ENCODE measurements around the gene ELF2.
"Not testable (repeated sequence)": the region's sequence is repeated elsewhere in the genome, so short reads cannot be mapped to it uniquely, and the experiment has no call there.

The ELF2 gene

DNA sequence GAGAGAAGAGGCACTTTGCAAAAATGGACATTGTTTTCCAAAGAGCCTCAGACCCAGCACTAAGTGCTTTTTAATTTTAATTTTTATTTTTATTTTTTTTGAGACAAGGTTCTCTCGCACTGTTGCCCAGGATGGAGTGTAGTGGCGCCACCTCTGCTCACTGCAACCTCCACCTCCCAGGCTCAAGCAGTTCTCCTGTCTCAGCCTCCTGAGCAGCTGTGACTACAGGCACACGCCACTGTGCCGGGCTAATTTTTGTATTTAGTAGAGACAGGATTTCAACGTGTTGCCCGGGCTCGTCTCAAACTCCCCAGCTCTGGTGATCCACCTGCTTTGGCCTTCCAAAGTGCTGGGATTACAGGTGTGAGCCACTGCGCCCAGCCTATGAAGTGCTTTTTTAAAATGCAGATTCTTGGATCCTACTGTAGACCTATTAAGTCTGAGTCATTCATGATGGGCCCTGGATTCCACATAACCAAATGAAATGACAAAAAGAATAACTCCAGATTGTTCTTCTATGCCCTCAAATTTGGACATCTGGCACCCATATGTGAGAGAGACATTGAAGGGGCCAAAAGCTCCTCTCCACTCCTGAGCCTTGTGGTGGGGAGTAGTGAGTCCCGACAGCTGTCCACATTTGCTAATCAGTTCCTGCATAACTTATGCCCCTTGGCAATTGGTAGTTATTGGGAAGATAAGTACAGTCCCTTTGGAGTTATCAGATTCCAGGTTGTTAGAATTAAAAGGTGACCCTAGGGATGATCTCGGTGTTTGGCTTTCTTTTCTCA is 157.9 kb downstream of the ELF2 start:
- peak; percentile 82 for DNase-seq (ENCODE audit: low spot score)

DNA sequence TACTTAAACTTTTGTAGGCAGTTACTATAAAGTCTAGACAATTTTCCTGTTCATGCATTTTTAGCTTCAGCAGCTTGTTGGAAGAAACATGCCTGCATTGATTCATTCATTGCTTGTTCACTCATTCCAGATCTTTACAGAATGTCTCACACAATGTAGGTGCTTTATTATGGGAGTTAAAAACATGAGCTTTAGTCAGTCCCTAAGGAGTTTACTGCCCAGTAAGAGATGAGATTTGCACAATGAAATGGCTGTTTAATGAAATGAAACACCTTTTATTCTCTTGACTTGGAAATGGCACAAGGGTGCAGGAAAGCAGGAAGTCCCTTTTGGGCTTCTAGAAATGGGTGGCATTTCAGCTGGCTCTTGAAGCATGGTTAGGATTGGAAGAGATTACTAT is 158.5 kb downstream of the ELF2 start:
- DNase-seq (ENCODE audit: low spot score) = no peak

DNA sequence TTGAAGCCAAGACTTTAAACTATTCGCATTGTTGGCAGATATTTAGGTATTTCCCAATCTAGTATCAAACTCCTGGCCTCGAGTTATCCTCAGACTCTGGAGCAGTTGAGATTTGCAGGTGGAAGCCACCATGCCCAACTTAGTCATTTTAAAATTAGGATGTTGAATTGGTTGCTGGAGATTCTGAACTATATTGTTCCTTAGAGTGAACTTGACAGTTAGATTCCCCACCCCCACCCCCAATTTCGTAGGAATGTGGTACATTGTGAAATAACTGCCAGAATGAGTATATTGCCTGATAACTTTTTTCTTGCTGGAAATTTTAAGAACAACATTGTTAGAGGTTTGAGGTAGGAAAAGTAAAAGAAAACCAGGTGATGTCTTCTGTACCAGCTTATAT is 159.2 kb downstream of the ELF2 start:
- peak; percentile 19 for DNase-seq (ENCODE audit: low spot score)

DNA sequence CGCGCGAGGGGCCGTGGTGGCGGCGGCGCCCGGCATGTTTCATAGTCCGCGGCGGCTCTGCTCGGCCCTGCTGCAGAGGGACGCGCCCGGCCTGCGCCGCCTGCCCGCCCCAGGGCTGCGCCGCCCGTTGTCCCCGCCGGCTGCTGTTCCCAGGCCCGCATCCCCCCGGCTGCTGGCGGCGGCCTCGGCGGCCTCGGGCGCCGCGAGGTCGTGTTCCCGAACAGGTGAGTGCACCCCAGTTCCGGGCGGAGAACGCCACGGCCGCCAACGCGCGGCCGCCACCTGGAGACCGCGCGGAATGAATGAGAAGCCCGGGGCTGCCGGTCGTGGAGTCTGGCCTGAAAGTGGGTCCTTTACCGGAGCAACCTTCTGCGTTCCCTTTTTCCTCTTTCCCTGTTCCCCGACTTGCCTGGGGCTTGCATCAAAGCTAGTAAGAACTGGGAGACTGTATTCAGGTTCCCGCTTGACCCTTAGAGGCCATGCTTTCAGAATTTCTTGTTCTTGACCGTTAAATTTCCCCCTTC is 161.0 kb downstream of the ELF2 start:
- DNase-seq (ENCODE audit: low spot score) = no peak

DNA sequence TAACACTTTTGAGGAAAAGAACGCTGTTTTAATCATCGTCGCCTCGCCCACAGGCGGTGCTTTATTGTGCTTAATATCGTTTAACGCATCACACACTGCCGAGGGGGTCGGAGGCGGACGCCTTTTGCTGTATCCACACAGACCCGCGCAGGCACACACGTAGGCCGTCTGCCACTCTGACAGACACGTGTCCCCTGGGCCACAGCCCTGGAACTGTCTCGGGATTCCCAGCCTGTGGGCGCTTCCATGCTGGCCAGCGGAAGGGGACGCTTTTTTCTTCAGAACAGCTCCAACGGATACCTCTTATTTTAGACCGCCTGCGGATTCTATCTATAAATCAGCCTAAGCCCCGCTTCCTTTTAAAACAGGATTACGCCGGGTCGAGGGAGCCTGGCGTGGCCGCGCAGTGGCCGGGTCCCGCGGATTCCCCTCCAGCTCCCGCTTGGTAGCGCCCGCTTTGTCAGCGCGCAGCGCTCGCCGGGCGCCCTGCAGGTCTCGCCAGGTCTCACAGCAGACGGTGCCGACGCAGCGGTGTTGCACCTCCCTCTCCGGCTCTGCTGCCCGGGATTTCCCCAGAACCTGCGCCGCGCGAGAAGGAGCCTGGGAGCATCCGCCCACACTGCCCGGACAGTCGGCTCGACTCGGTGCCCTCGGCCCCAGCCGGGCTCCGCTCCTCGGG is 161.6 kb downstream of the ELF2 start, which contains the start of gene NOCT:
Gene NOCT (plus strand): TSS at position 513 of the 679 bp plus-strand sequence. CDS start 201 bp downstream, outside the sequence.
- peak; percentile 93 for DNase-seq (ENCODE audit: low spot score)

DNA sequence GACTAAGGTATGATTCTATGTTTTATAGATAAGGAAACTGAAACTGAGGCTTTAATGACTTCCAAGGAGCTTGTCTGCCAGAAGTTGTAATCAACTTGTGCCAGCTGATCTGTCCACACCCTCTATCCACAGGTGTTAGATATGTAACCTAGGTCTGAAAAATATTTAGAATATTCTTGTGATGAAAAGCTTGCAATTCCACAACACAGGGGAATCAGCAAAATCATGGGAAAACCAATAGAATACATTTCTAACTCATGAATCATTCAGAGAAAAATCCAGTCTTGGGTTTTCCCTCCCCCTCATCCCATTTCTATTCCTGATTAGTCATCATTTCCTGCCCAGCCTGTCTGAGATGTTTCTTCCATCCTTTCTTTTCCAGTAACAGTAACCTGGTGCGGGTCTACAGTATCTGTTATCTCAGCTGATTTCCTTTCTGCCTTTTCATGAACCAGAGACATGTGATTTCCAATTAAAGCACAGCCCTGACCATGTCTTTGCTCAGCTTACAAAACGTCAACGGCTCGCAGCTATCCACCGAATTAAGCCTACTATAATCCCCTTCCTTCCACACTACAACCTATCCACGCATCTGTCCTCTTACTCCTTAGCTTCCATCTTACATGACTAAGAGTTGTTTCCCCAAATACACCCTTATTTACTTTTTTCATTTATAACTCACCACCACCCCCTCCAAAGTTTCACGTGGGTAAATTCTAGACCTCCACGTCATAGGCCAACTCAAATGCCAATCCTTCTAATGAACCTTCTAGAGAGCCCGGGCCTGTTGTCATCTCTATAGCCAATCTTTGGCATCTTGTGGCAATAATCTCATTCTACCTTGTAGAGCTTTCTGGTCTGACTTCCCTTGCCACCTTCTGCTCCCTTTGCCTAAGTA is 162.4 kb downstream of the ELF2 start:
- peak; percentile 87 for DNase-seq (ENCODE audit: low spot score)

DNA sequence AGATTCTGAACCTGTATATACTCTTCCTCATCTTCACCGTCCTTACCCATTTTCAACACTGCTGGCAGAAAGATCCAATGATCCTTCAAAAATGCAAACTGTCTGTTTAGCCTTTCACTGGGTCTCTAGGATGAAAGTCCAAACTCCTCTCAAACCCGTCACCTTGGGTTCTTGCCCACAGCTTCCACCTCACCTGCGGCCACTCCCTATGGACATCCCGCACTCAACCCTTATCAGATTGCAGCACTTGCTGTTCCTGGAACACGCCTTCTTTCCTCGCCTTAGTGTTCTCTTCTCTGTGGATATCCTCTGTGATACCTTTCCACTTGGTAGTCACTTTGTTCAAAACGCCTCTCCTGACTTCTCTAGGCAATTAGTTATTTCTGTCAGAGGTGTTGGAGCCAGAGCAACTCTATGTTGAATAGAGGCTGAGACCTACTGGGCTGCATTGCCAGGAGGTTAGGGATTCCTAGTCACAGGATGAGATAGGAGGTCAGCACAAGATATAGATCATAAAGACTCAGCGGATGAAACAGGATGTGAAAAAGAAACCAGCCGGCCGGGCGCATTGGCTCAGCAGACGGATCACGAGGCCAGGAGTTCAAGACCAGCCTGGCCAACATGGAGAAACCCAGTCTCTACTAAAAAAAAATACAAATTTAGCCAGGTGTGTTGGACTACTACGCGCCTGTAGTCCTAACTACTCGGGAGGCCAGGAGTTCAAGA is 165.6 kb downstream of the ELF2 start:
- DNase-seq (ENCODE audit: low spot score) = no peak

DNA sequence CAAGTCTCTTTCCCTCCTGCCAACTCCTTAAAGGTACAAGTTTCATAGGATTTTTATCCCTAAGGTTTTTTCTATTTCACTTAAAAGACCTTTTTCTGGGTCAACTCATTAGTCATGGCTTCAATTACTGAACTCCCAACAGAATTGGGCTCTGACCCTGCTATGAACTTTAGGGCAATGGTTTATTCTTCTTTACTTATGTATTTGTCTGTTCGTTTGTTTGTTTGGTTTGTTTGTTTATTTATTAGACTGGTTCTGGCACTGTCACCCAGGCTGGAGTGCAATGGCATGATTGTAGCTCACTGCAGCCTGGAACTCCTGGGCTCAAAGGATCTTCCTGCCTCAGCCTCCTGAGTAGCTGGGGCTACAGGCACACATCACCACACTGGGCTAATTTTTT is 167.3 kb downstream of the ELF2 start:
- no peak for DNase-seq (ENCODE audit: low spot score)

DNA sequence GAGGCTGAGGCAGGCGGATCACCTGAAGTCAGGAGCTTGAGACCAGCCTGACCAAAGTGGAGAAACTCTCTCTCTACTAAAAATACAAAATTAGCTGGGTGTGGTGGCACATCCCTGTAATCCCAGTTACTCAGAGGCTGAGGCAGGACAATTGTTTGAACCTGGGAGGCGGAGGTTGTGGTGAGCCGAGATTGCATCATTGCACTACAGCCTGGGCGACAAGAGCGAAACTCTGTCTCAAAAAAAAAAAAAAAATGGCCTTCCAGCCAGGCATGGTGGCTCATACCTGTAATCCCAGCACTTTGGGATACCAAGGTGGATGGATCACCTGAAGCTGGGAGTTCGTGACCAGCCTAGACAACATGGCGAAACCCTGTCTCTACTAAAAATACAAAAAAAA is 168.7 kb downstream of the ELF2 start:
- DNase-seq (ENCODE audit: low spot score) = not testable (repeated sequence)

DNA sequence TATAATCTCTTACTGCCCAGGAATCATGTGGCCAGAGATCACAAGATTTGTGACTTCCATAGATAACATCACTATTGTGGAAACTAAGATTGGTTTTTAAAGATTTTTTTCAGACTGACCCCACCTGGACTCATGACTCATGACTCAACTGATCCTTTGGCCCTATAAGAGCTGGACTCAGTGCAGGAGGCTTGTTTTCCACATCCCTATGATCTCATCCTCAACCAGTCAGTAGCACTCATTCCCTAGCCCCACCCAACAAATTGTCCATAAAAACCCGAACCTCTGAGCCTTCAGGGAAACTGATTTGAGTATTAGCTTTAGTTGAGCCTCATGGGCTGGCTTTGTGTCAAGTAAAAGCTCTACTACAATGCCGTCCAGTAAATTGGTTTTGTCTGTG is 169.4 kb downstream of the ELF2 start:
- no peak for DNase-seq (ENCODE audit: low spot score)
